OCI-LY3 (cell line): Measurements from ENCODE around the gene PHACTR2.
A peak's percentile ranks its signal among the peaks of the same experiment; 100 is the strongest.

Source experiments
- H2AFZ ChIP-seq: fragments of 200-600, 300-600 bp; shearing (Covaris generic); 2 replicates; pipeline ENCODE4 v1.6.0; 2014; ENCODE audit warnings: antibody characterized with exemption, low read depth, low read length
- H3K27ac ChIP-seq: fragments of 200-600, 300-600 bp; sonication (generic); 2 replicates; pipeline ENCODE4 v1.5.1; 2014; ENCODE audit warnings: mild to moderate bottlenecking, low read length, moderate library complexity, mixed read lengths
- H3K27me3 ChIP-seq: fragments of 200-600, 300-600 bp; sonication (generic); 2 replicates; pipeline ENCODE4 v1.6.1; 2014; ENCODE audit warnings: low read depth, low read length, mixed read lengths
- H3K36me3 ChIP-seq: fragments of 200-600, 300-600 bp; sonication (generic); replicated peaks from 2 replicates; pipeline ENCODE3; 2014; ENCODE audit warnings: low read depth, low read length, mixed read lengths
- H3K4me1 ChIP-seq: fragments of 300-600, 200-600 bp; sonication (generic); 2 replicates; pipeline ENCODE4 v1.6.1; 2014; ENCODE audit warnings: low read length, mixed read lengths
- H3K4me2 ChIP-seq: fragments of 200-600, 300-600 bp; sonication (generic); 2 replicates; pipeline ENCODE4 v1.6.1; 2014; ENCODE audit warnings: low read length, mixed read lengths
- H3K4me3 ChIP-seq: fragments of 300-600, 200-600 bp; sonication (generic); 2 replicates; pipeline ENCODE4 v1.5.1; 2014; ENCODE audit warnings: antibody characterized with exemption, mild to moderate bottlenecking, low read length, moderate library complexity
- H3K79me2 ChIP-seq: fragments of 300-600, 200-600 bp; shearing (Covaris generic); 2 replicates; pipeline ENCODE4 v1.6.1; 2014; ENCODE audit warnings: mild to moderate bottlenecking, low read length, mixed read lengths
- H3K9ac ChIP-seq: fragments of 300-600, 200-600 bp; shearing (Covaris generic); 2 replicates; pipeline ENCODE4 v1.6.0; 2014; ENCODE audit warnings: mild to moderate bottlenecking, low read length, moderate library complexity
- H3K9me3 ChIP-seq: fragments of 200-600, 300-600 bp; shearing (Covaris generic); 2 replicates; pipeline ENCODE4 v1.6.1; 2014; ENCODE audit warnings: low read length, mixed read lengths; ENCODE audit not compliant: insufficient read depth
- H4K20me1 ChIP-seq: fragments of 200-600, 300-600 bp; sonication (generic); 2 replicates; pipeline ENCODE4 v1.6.1; 2016; ENCODE audit warnings: low read length, mixed read lengths; ENCODE audit not compliant: insufficient read depth
- CTCF ChIP-seq: fragments of 200-600, 300-600 bp; sonication (generic); IDR thresholded peaks from 2 replicates; pipeline ENCODE4 v1.5.1; 2014; ENCODE audit warnings: antibody characterized with exemption, low read length, low read depth
- EZH2phosphoT487 ChIP-seq: fragments of 200-600 bp; shearing (Covaris generic); IDR thresholded peaks from 2 replicates; pipeline ENCODE4 v1.6.1; 2018; ENCODE audit warnings: antibody characterized with exemption, mixed run types, low read depth

Gene PHACTR2

GRCh38 chr6:143682805-143683204 is 5.0 kb downstream of the PHACTR2 start:
- Histone ChIP-seq H3K4me1 (peaks cover 16% of the 10 kb centered on the region), H2AFZ (no peak overlapping the region), H3K4me3 (no peak overlapping the region), H3K79me2 (peaks cover 36% of the 10 kb centered on the region), H3K9ac (no peak overlapping the region), H3K36me3 (no peaks in the 10 kb centered on the region), H3K27ac (no peak overlapping the region), H4K20me1 (peaks cover 4% of the 10 kb centered on the region; the same call in 1 of the 2 replicates), H3K4me2 (no peak overlapping the region), H3K27me3 (no peaks in the 10 kb centered on the region), H3K9me3 (no peaks in the 10 kb centered on the region)
- TF ChIP-seq EZH2phosphoT487 = no peak
- no peak for TF ChIP-seq CTCF

DNA sequence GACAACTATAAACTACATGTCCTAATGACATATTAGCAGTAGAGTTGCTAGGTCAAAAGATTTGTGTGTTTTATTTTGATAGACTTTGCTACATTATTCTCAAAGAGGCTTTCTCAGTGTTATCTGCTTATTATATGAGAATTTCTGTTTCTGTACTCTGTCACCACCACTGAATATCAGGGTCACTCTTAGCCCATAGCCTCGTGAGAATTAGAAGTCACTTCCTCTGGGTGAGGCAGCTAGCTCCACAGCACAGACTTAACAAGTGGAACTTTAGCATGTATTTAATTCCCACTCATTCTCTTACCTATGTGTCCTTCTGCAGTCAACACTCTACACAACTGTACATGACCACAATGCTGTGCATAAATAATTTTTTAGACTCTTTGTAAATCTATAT is 6.7 kb downstream of the PHACTR2 start:
- H3K79me2 ChIP-seq = peaks cover 30% of the 10 kb centered on the region
- no peak overlapping the region for H3K27ac ChIP-seq
- no peak overlapping the region for H3K4me2 ChIP-seq
- no peaks in the 10 kb centered on the region for H3K27me3 ChIP-seq
- H3K4me1 ChIP-seq = peaks cover 10% of the 10 kb centered on the region
- no peak overlapping the region for H2AFZ ChIP-seq
- H4K20me1 ChIP-seq = peaks cover 11% of the 10 kb centered on the region; the same call in 1 of the 2 replicates
- TF ChIP-seq EZH2phosphoT487 (no peak), CTCF (no peak)
- no peaks in the 10 kb centered on the region for H3K36me3 ChIP-seq
- no peak overlapping the region for H3K4me3 ChIP-seq
- no peaks in the 10 kb centered on the region for H3K9me3 ChIP-seq
- H3K9ac ChIP-seq = no peak overlapping the region

- Histone ChIP-seq H3K4me3 (no peak overlapping the region), H4K20me1 (peaks cover 12% of the 10 kb centered on the region; the same call in 1 of the 2 replicates), H3K9me3 (no peaks in the 10 kb centered on the region), H3K36me3 (no peaks in the 10 kb centered on the region), H3K79me2 (peaks cover 22% of the 10 kb centered on the region), H3K9ac (no peak overlapping the region), H3K27ac (no peak overlapping the region), H3K4me2 (no peak overlapping the region), H3K4me1 (peaks cover 10% of the 10 kb centered on the region), H2AFZ (no peak overlapping the region), H3K27me3 (no peaks in the 10 kb centered on the region)
- no peak for TF ChIP-seq EZH2phosphoT487
- TF ChIP-seq CTCF = no peak
These were observed 7.9 kb downstream of the PHACTR2 start for GRCh38 chr6:143685653-143686052.

DNA sequence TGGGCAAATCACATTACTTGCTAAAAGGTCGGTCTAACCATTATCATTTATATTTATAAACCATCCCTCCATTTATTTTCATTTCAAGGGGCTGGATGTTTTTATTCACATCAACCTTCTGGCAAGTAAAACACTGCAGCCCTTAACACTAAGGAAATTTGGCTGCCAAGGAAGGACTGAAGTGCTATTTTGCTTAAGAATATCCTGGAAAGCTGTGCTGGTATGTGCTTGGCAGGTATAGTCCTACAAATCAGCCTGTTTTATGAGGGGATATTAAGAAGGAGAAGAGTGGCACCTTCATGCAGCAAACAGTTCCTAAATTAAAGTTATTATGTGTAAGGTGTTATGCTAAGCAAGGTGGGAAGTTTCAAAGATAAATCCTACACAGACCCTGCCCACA is 9.8 kb downstream of the PHACTR2 start:
- peaks cover 11% of the 10 kb centered on the region for H3K79me2 ChIP-seq
- H4K20me1 ChIP-seq = peaks cover 12% of the 10 kb centered on the region; the same call in 1 of the 2 replicates
- no peaks in the 10 kb centered on the region for H3K36me3 ChIP-seq
- TF ChIP-seq CTCF = no peak
- no peak for TF ChIP-seq EZH2phosphoT487
- H3K9ac ChIP-seq = no peak overlapping the region
- H3K27me3 ChIP-seq = no peaks in the 10 kb centered on the region
- no peaks in the 10 kb centered on the region for H3K9me3 ChIP-seq
- H3K4me3 ChIP-seq = no peak overlapping the region
- peaks cover 10% of the 10 kb centered on the region for H3K4me1 ChIP-seq
- H3K4me2 ChIP-seq = 0 out of 2 replicates have a peak overlapping the region, but pooled peaks have one; percentile 0
- no peak overlapping the region for H2AFZ ChIP-seq
- no peak overlapping the region for H3K27ac ChIP-seq
